ENCODE data around the gene CCDC192.

DNA sequence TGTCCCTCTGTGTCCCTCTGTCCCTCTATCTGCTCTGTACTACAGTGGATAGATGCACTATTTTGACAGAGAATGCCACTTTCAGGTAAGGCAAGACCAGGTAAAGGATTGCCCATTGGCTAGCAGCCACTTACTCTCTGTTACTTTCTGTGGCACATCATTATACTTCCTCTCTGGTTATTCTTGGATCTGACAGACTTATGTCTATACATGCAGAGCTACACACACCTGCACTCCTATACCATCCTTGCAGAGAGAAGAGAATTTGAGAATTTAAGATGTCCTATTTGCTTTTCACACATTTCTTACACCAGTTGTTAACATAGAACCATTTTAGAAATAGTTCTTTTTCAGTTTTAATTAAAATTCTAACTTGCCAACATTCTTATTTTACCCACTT lies 216.6 kb downstream of the CCDC192 start:
- no peak for TF ChIP-seq EP300 (IDR thresholded peaks at IDR 0.05)
- TF ChIP-seq, protein P1, sequence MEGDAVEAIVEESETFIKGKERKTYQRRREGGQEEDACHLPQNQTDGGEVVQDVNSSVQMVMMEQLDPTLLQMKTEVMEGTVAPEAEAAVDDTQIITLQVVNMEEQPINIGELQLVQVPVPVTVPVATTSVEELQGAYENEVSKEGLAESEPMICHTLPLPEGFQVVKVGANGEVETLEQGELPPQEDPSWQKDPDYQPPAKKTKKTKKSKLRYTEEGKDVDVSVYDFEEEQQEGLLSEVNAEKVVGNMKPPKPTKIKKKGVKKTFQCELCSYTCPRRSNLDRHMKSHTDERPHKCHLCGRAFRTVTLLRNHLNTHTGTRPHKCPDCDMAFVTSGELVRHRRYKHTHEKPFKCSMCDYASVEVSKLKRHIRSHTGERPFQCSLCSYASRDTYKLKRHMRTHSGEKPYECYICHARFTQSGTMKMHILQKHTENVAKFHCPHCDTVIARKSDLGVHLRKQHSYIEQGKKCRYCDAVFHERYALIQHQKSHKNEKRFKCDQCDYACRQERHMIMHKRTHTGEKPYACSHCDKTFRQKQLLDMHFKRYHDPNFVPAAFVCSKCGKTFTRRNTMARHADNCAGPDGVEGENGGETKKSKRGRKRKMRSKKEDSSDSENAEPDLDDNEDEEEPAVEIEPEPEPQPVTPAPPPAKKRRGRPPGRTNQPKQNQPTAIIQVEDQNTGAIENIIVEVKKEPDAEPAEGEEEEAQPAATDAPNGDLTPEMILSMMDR (IDR thresholded peaks at IDR 0.05), result no peak

Data from ovary (tissue), 3 donors.